Measurements from ENCODE around the gene BSN. TPM values are rescaled to one million over a fixed set of nuclear protein-coding genes. Genes with fewer than 3 reads are reported as not detected.

The BSN gene
- total RNA-seq, result under 1 TPM; 0.09 TPM

GRCh38 chr3:49553692-49554632 lies at the start of gene BSN:
Gene BSN (plus strand): TSS chr3:49554477. CDS start chr3:49554603, 126 bp downstream.
- H3K9me3 Mint-ChIP-seq, result no peaks in the 10 kb centered on the region
- H3K4me1 Mint-ChIP-seq (ENCODE audit: low read depth), result peaks cover 12% of the 10 kb centered on the region
- H3K4me3 Mint-ChIP-seq, result peak within 1 kb of the TSS; percentile 90
- ATAC-seq (peak; percentile 93), DNase-seq (peak; percentile 93)
- intact Hi-C loops (cut with micrococcal nuclease), result no loop called here
- ChIA-PET POLR2A (interaction anchor here (2.9 kb wide), 1 partner anchor 14 kb away, joined by 12 read pairs; no protein-coding TSS in a partner anchor), CTCF (interaction anchor here (0.8 to 6.9 kb wide), 3 partner anchors 14 to 383 kb away, joined by 3 to 57 read pairs (median 4); partner anchors contain the start of gene KLHDC8B)
- TF ChIP-seq CTCF (IDR thresholded peaks at IDR 0.05), result no peak
- H3K36me3 Mint-ChIP-seq (ENCODE audit: low read depth), result no peaks in the 10 kb centered on the region
- H3K27me3 Mint-ChIP-seq, result peaks cover 18% of the 10 kb centered on the region
- H3K27ac Mint-ChIP-seq, result peak within 1 kb of the TSS; percentile 78

GRCh38 chr3:49506906-49507305 lies 47.4 kb upstream of the BSN start:
- POLR2A ChIA-PET, result no interaction called here
- no peak overlapping the region for H3K4me3 Mint-ChIP-seq
- ATAC-seq (no peak), DNase-seq (no peak)
- H3K27ac Mint-ChIP-seq, result no peak overlapping the region
- intact Hi-C loops (cut with micrococcal nuclease), result no loop called here
- CTCF ChIA-PET, result no interaction called here
- H3K4me1 Mint-ChIP-seq (ENCODE audit: low read depth), result peaks cover 8% of the 10 kb centered on the region
- no peak for TF ChIP-seq CTCF (IDR thresholded peaks at IDR 0.05)
- H3K27me3 Mint-ChIP-seq, result no peaks in the 10 kb centered on the region
- H3K9me3 Mint-ChIP-seq, result no peaks in the 10 kb centered on the region
- peaks cover 14% of the 10 kb centered on the region for H3K36me3 Mint-ChIP-seq (ENCODE audit: low read depth)

- Mint-ChIP-seq H3K4me3 (no peak overlapping the region), H3K27me3 (no peaks in the 10 kb centered on the region), H3K27ac (no peak overlapping the region), H3K9me3 (no peaks in the 10 kb centered on the region), H3K4me1 (ENCODE audit: low read depth) (peaks cover 3% of the 10 kb centered on the region), H3K36me3 (ENCODE audit: low read depth) (peaks cover 16% of the 10 kb centered on the region)
- TF ChIP-seq CTCF (IDR thresholded peaks at IDR 0.05), result no peak
- no peak for ATAC-seq
- ChIA-PET CTCF (interaction anchor here (0.8 to 1.5 kb wide), 2 partner anchors 10 to 85 kb away, joined by 3 read pairs; no protein-coding TSS in a partner anchor), POLR2A (interaction anchor here (0.6 to 1.0 kb wide), 2 partner anchors 39 to 314 kb away, joined by 3 read pairs; partner anchors contain the start of gene DAG1)
- DNase-seq, result no peak
- intact Hi-C loops (cut with micrococcal nuclease), result no loop called here
Measured at GRCh38 chr3:49509028-49509561, 45.2 kb upstream of the BSN start.

GRCh38 chr3:49511639-49512038 lies 42.6 kb upstream of the BSN start:
- ChIA-PET POLR2A (interaction anchor here (1.1 kb wide), 1 partner anchor 112 kb away, joined by 3 read pairs; no protein-coding TSS in a partner anchor), CTCF (interaction anchor here (1.5 kb wide), 2 partner anchors 28 to 341 kb away, joined by 3 to 6 read pairs; no protein-coding TSS in a partner anchor)
- ATAC-seq (no peak), DNase-seq (no peak)
- intact Hi-C loops (cut with micrococcal nuclease), result no loop called here
- H3K4me3 Mint-ChIP-seq, result no peak overlapping the region
- H3K27me3 Mint-ChIP-seq, result no peaks in the 10 kb centered on the region
- TF ChIP-seq CTCF (IDR thresholded peaks at IDR 0.05), result no peak
- peaks cover 23% of the 10 kb centered on the region for H3K36me3 Mint-ChIP-seq (ENCODE audit: low read depth)
- H3K9me3 Mint-ChIP-seq, result no peaks in the 10 kb centered on the region
- H3K4me1 Mint-ChIP-seq (ENCODE audit: low read depth), result no peaks in the 10 kb centered on the region
- H3K27ac Mint-ChIP-seq, result no peak overlapping the region

Measured in activated CD8-positive, alpha-beta T cell treated with anti-CD3 and anti-CD28 coated beads for 36 hours (primary cell).